ENCODE data around the gene IL12RB1. TPM values are rescaled to one million over a fixed set of nuclear protein-coding genes. Genes with fewer than 3 reads are reported as not detected.
A peak's percentile ranks its signal among the peaks of the same experiment; 100 is the strongest.
"Not testable (repeated sequence)": the region's sequence is repeated elsewhere in the genome, so short reads cannot be mapped to it uniquely, and the experiment has no call there.

IL12RB1 gene
- total RNA-seq, 1 donor from 2014 or later: not detected

- H3K27ac ChIP-seq; H3K4me3 ChIP-seq; DNase-seq (ENCODE audit: extremely low spot score in 2 of 2); H3K27me3 ChIP-seq; H3K9me3 ChIP-seq; intact Hi-C loops (cut with DNase I); H3K36me3 ChIP-seq: not testable (repeated sequence)
- peaks cover 11% of the 10 kb centered on the region for H3K4me1 ChIP-seq
- TF ChIP-seq POLR2AphosphoS5 (IDR thresholded peaks at IDR 0.05; ENCODE audit: insufficient read depth in 1 of 2, low read depth in 1 of 2): peak in 1 of 2 donors; percentile 13
Observed at GRCh38 chr19:18031401-18031800, 55.3 kb downstream of the IL12RB1 start.

- no peak for DNase-seq (ENCODE audit: extremely low spot score in 2 of 2)
- TF ChIP-seq CTCF (IDR thresholded peaks at IDR 0.05) (no peak), POLR2AphosphoS5 (IDR thresholded peaks at IDR 0.05; ENCODE audit: insufficient read depth in 1 of 2, low read depth in 1 of 2) (no peak), POLR2A (IDR thresholded peaks at IDR 0.05) (no peak)
- Histone ChIP-seq H3K9me3 (no peaks in the 10 kb centered on the region), H3K36me3 (no peaks in the 10 kb centered on the region), H3K4me1 (peaks cover 11% of the 10 kb centered on the region), H3K27me3 (no peaks in the 10 kb centered on the region), H3K27ac (no peak overlapping the region), H3K4me3 (no peak overlapping the region)
- intact Hi-C loops (cut with DNase I): no loop called here
Observed at GRCh38 chr19:18029617-18030338, 57.0 kb downstream of the IL12RB1 start.

DNA sequence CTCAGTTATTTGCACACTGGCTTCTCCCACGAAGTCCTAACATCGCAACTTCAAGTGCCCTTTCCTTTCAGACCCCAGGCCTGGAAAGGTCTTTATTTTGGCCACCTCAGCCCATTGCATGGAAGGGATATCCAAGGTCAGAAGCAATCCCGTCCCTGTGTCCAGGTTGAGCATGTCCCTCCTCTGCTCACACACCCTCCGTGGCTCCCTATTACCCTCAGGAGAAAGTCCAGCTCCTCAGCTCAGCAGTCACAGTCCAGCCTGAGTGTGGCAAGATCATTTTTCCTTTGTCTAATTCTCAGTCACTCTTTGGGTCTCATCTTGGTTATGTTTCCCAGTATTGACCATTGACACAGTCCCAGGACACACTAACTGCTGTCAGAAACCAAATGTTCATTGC lies 59.6 kb downstream of the IL12RB1 start:
- TF ChIP-seq CTCF (IDR thresholded peaks at IDR 0.05): no peak
- no peak for TF ChIP-seq POLR2AphosphoS5 (IDR thresholded peaks at IDR 0.05; ENCODE audit: insufficient read depth in 1 of 2, low read depth in 1 of 2)
- TF ChIP-seq POLR2A (IDR thresholded peaks at IDR 0.05): no peak
- H3K27me3 ChIP-seq: no peaks in the 10 kb centered on the region
- peaks cover 25% of the 10 kb centered on the region for H3K4me1 ChIP-seq
- no peak overlapping the region for H3K27ac ChIP-seq
- no peaks in the 10 kb centered on the region for H3K9me3 ChIP-seq
- no peak for DNase-seq (ENCODE audit: extremely low spot score in 2 of 2)
- H3K36me3 ChIP-seq: no peaks in the 10 kb centered on the region
- intact Hi-C loops (cut with DNase I): no loop called here
- no peak overlapping the region for H3K4me3 ChIP-seq

GRCh38 chr19:18023622-18024251 lies 63.0 kb downstream of the IL12RB1 start:
- H3K4me1 ChIP-seq: peaks cover 44% of the 10 kb centered on the region
- intact Hi-C loops (cut with DNase I): no loop called here
- H3K9me3 ChIP-seq: no peaks in the 10 kb centered on the region
- peak in 1 of 2 donors; percentile 91 for DNase-seq (ENCODE audit: extremely low spot score in 2 of 2)
- H3K27ac ChIP-seq: peak overlapping the region; percentile 87
- no peaks in the 10 kb centered on the region for H3K27me3 ChIP-seq
- TF ChIP-seq CTCF (IDR thresholded peaks at IDR 0.05) (no peak), POLR2AphosphoS5 (IDR thresholded peaks at IDR 0.05; ENCODE audit: insufficient read depth in 1 of 2, low read depth in 1 of 2) (peak; percentile 78 to 89), POLR2A (IDR thresholded peaks at IDR 0.05) (no peak)
- no peak overlapping the region for H3K4me3 ChIP-seq
- H3K36me3 ChIP-seq: no peaks in the 10 kb centered on the region

DNA sequence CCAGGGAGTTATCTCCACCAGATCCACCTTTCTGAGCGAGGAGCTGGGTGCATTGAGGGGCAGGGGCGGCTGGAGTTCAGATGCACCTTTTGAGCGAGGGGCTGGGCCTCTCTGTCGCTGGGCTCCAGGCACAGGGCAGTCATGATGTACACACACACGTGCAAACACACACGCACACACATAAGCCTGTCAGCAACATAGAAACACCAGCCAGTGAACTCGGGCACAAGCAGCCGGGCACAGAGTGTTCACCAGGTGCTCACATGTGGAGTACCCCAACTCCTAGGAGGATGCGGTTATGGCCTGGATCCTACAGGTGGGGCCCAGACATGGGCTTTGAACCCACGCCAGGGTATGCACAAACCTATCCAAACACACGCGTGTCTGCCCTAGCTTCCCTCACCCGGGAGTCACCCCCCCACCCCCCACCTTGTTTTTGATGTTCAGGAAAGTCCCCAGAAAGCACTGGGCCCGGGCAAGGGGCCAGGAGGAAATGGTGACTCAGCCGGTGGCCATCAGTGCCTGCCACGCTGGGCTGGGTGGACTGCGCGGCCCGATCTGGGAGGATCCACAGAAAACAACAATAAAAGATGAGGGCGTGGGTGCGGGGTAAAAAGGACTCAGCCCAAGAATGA lies 65.5 kb downstream of the IL12RB1 start:
- Histone ChIP-seq H3K36me3 (no peaks in the 10 kb centered on the region), H3K27me3 (no peaks in the 10 kb centered on the region), H3K27ac (peak overlapping the region; percentile 87), H3K9me3 (no peaks in the 10 kb centered on the region), H3K4me1 (peaks cover 59% of the 10 kb centered on the region), H3K4me3 (no peak overlapping the region)
- peak in 1 of 2 donors; percentile 87 for DNase-seq (ENCODE audit: extremely low spot score in 2 of 2)
- TF ChIP-seq POLR2AphosphoS5 (IDR thresholded peaks at IDR 0.05; ENCODE audit: insufficient read depth in 1 of 2, low read depth in 1 of 2) (peak; percentile 69 to 86), CTCF (IDR thresholded peaks at IDR 0.05) (no peak)
- intact Hi-C loops (cut with DNase I): no loop called here
